ENCODE data around the gene CCSER1. TPM values are rescaled to one million over a fixed set of nuclear protein-coding genes. Genes with fewer than 3 reads are reported as not detected.

The CCSER1 gene
- total and polyA plus RNA-seq, 7 donors = 0.06 to 2.5 (median 0.30) TPM

- intact Hi-C loops (cut with DNase I) = no loop called here
- Histone ChIP-seq H3K4me1 (no peaks in the 10 kb centered on the region), H3K4me3 (no peak overlapping the region), H3K27me3 (ENCODE audit: insufficient read depth in 3 of 3, low read length in 2 of 3) (no peaks in the 10 kb centered on the region), H3K9me3 (no peaks in the 10 kb centered on the region), H3K27ac (no peak overlapping the region), H3K36me3 (ENCODE audit: insufficient read depth in 1 of 2, low read depth in 1 of 2) (no peaks in the 10 kb centered on the region)
- 76 to 85% (median 80%) methylated on average over 2 of the region's 2 CpGs for WGBS, 3 donors
- TF ChIP-seq, protein P1, sequence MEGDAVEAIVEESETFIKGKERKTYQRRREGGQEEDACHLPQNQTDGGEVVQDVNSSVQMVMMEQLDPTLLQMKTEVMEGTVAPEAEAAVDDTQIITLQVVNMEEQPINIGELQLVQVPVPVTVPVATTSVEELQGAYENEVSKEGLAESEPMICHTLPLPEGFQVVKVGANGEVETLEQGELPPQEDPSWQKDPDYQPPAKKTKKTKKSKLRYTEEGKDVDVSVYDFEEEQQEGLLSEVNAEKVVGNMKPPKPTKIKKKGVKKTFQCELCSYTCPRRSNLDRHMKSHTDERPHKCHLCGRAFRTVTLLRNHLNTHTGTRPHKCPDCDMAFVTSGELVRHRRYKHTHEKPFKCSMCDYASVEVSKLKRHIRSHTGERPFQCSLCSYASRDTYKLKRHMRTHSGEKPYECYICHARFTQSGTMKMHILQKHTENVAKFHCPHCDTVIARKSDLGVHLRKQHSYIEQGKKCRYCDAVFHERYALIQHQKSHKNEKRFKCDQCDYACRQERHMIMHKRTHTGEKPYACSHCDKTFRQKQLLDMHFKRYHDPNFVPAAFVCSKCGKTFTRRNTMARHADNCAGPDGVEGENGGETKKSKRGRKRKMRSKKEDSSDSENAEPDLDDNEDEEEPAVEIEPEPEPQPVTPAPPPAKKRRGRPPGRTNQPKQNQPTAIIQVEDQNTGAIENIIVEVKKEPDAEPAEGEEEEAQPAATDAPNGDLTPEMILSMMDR (IDR thresholded peaks at IDR 0.05) = no peak
- DNase-seq = no peak
- ATAC-seq = no peak
These were observed 865.0 kb downstream of the CCSER1 start for GRCh38 chr4:90992213-90992612.

DNA sequence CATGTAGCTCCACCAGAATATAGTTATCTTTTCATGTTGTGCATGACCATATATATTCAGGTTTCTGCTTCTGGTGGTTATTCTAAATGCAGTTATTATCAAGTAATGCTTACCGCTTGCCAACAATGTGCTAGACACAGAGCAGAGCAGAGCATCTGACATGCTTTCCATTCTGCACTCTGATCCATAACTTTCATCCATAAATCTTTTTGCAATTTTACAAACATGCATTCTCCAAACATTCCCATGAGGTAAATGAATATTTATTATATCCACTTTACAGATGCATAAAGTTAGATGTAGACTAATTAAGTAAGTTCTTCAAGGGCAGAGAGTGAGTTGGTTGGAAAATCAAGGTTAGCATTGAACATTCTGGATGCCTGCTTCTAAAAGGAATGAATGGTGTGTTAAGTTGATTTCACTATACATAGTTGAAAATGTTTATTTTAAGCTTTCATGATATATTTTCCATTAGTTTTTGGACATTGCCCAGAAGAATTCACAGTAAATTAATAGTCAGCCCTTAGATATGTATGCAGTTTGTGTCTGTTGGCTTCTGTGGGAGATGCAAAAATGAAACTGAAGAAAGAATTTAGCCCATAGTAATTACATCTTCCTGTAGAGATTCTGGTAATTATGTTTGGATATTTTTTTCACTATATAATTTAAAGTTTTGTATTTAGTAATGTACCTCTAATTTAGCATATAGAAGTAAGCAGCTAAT, 867.8 kb downstream of the CCSER1 start:
- no peaks in the 10 kb centered on the region for H3K9me3 ChIP-seq
- H3K27me3 ChIP-seq (ENCODE audit: insufficient read depth in 3 of 3, low read length in 2 of 3) = no peaks in the 10 kb centered on the region
- no peak overlapping the region for H3K4me3 ChIP-seq
- ATAC-seq (no peak), DNase-seq (no peak)
- 80 to 89% (median 86%) methylated on average over 1 of the region's 1 CpG for WGBS, 3 donors
- no peaks in the 10 kb centered on the region for H3K36me3 ChIP-seq (ENCODE audit: insufficient read depth in 1 of 2, low read depth in 1 of 2)
- TF ChIP-seq, protein P1 (IDR thresholded peaks at IDR 0.05) = no peak
- H3K4me1 ChIP-seq = no peaks in the 10 kb centered on the region
- H3K27ac ChIP-seq = no peak overlapping the region
- intact Hi-C loops (cut with DNase I) = no loop called here

GRCh38 chr4:90995996-90996395, 868.8 kb downstream of the CCSER1 start:
- Histone ChIP-seq H3K27ac (no peak overlapping the region), H3K4me3 (no peak overlapping the region), H3K36me3 (ENCODE audit: insufficient read depth in 1 of 2, low read depth in 1 of 2) (no peaks in the 10 kb centered on the region), H3K4me1 (no peaks in the 10 kb centered on the region), H3K9me3 (no peaks in the 10 kb centered on the region), H3K27me3 (ENCODE audit: insufficient read depth in 3 of 3, low read length in 2 of 3) (no peaks in the 10 kb centered on the region)
- ATAC-seq = no peak
- DNase-seq = no peak
- 42 to 83% (median 81%) methylated on average over 1 of the region's 1 CpG for WGBS, 3 donors
- TF ChIP-seq, protein P1 (IDR thresholded peaks at IDR 0.05) = no peak
- intact Hi-C loops (cut with DNase I) = no loop called here

- WGBS, 3 donors = 89 to 95% (median 93%) methylated on average over 1 of the region's 1 CpG
- intact Hi-C loops (cut with DNase I) = no loop called here
- Histone ChIP-seq H3K4me3 (no peak overlapping the region), H3K27ac (no peak overlapping the region), H3K27me3 (ENCODE audit: insufficient read depth in 3 of 3, low read length in 2 of 3) (no peaks in the 10 kb centered on the region), H3K4me1 (no peaks in the 10 kb centered on the region), H3K36me3 (ENCODE audit: insufficient read depth in 1 of 2, low read depth in 1 of 2) (no peaks in the 10 kb centered on the region), H3K9me3 (no peaks in the 10 kb centered on the region)
- TF ChIP-seq, protein P1 (IDR thresholded peaks at IDR 0.05) = no peak
- DNase-seq (no peak), ATAC-seq (no peak)
These were observed 869.6 kb downstream of the CCSER1 start for GRCh38 chr4:90996813-90997212.

GRCh38 chr4:91015861-91016260, 888.7 kb downstream of the CCSER1 start:
- Histone ChIP-seq H3K9me3 (no peaks in the 10 kb centered on the region), H3K27me3 (ENCODE audit: insufficient read depth in 3 of 3, low read length in 2 of 3) (no peaks in the 10 kb centered on the region), H3K27ac (no peak overlapping the region), H3K36me3 (ENCODE audit: insufficient read depth in 1 of 2, low read depth in 1 of 2) (no peaks in the 10 kb centered on the region), H3K4me1 (no peaks in the 10 kb centered on the region), H3K4me3 (no peak overlapping the region)
- ATAC-seq = no peak
- TF ChIP-seq, protein P1 (IDR thresholded peaks at IDR 0.05) = no peak
- DNase-seq = no peak
- 68 to 75% (median 70%) methylated on average over 3 of the region's 3 CpGs for WGBS, 3 donors
- intact Hi-C loops (cut with DNase I) = no loop called here
